Central memory CD8-positive, alpha-beta T cell (primary cell): ENCODE data around the gene ULK4.

Experiments used
- ATAC-seq: fragments of 150-1000 bp; cut with Tn5 transposase; replicated peaks from 2 replicates; pipeline ENCODE4 v1.10.0; 2022; ENCODE audit warnings: mild to moderate bottlenecking, moderate FRiP score, moderate number of reproducible peaks; ENCODE audit not compliant: poor library complexity, severe bottlenecking; ENCODE audit errors: extremely low read depth
- DNase-seq, 2 donors: peaks; one replicate each; pipeline ENCODE4 v3.0.0; 2021; ENCODE audit warnings: low spot score in 2 of 2
- H3K27ac Mint-ChIP-seq: one replicate; pipeline ENCODE4 v1.8.0; 2022; ENCODE audit warnings: low read depth, mild to moderate bottlenecking, moderate library complexity, mixed read lengths
- H3K27me3 Mint-ChIP-seq: one replicate; pipeline ENCODE4 v1.8.0; 2022; ENCODE audit warnings: mixed read lengths
- H3K36me3 Mint-ChIP-seq: one replicate; pipeline ENCODE4 v1.8.0; 2022; ENCODE audit warnings: mild to moderate bottlenecking, moderate library complexity, mixed read lengths; ENCODE audit not compliant: insufficient read depth
- H3K4me1 Mint-ChIP-seq: one replicate; pipeline ENCODE4 v1.8.0; 2022; ENCODE audit warnings: mixed read lengths
- H3K4me3 Mint-ChIP-seq: one replicate; pipeline ENCODE4 v1.8.0; 2022; ENCODE audit warnings: mild to moderate bottlenecking, moderate library complexity, mixed read lengths
- H3K9me3 Mint-ChIP-seq: one replicate; pipeline ENCODE4 v1.8.0; 2022; ENCODE audit warnings: mixed read lengths

Gene ULK4

DNA sequence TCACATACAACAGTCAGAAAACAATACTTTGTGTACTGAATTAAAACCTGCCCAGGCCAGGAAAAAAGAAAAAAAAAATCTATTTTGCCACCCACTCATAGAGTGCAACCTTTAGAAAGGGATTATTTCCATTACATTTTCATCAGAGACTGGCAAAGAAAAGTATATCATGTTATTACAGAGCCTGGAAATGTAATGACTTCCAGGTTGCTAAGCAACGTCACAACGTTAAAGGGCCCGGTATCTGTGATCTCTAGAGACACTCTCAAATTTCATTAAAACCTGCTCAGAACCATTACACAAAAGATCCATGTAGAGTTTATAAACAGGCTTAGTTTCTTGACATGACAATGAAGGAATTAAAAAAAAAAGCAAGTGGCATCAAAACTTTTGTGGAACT is 592.1 kb downstream of the ULK4 start:
- DNase-seq (no peak), ATAC-seq (no peak)
- no peaks in the 10 kb centered on the region for H3K36me3 Mint-ChIP-seq
- H3K9me3 Mint-ChIP-seq, result peaks cover 10% of the 10 kb centered on the region
- no peaks in the 10 kb centered on the region for H3K27me3 Mint-ChIP-seq
- no peaks in the 10 kb centered on the region for H3K4me1 Mint-ChIP-seq
- H3K27ac Mint-ChIP-seq, result no peak overlapping the region
- no peak overlapping the region for H3K4me3 Mint-ChIP-seq

DNA sequence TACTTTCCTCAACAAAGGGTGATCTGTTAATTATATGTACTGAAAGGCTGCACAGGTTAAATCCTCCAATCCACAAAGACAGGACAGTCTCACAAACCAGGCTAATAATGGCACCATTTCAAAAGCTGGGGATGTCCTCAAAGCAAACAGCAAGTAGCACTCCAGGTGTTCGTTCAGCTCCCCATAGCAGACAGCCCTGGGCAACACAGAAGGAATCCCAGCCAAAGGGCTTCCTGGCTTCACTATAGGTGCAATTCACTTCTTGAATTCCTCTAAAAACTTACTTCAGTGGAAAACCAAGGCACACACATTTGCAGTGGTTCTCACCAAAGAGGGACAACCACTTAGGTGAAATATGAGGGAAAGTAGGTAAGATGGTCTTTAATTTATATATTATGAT is 595.9 kb downstream of the ULK4 start:
- H3K9me3 Mint-ChIP-seq, result no peaks in the 10 kb centered on the region

DNA sequence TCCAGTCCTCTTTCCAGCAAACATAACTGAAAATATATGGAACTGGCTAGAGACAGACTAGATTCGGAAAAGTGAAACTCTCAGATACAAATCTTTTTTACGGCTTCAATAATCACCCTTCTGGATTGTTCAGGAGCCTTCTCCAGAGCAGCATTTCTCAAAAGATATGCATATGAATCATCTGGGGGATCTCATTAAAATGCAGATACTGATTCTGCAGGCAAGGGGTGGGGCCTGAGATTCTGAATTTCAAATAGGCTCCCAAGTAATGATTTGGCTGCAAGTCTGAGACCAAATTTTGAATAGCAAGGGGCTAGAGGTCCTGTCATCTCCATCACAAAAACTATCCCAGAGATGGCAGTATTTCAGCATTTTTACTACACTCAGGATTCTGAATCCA is 597.2 kb downstream of the ULK4 start:
- Mint-ChIP-seq H3K27me3 (no peaks in the 10 kb centered on the region), H3K36me3 (no peaks in the 10 kb centered on the region), H3K4me3 (no peak overlapping the region), H3K9me3 (no peaks in the 10 kb centered on the region), H3K4me1 (no peaks in the 10 kb centered on the region), H3K27ac (no peak overlapping the region)
- no peak for ATAC-seq
- no peak for DNase-seq

More for the DNA sequence above, 595.9 kb downstream of the ULK4 start:
- ATAC-seq, result no peak
- no peaks in the 10 kb centered on the region for H3K27me3 Mint-ChIP-seq
- no peak overlapping the region for H3K4me3 Mint-ChIP-seq
- no peaks in the 10 kb centered on the region for H3K4me1 Mint-ChIP-seq
- no peak for DNase-seq
- H3K36me3 Mint-ChIP-seq, result no peaks in the 10 kb centered on the region
- no peak overlapping the region for H3K27ac Mint-ChIP-seq

DNA sequence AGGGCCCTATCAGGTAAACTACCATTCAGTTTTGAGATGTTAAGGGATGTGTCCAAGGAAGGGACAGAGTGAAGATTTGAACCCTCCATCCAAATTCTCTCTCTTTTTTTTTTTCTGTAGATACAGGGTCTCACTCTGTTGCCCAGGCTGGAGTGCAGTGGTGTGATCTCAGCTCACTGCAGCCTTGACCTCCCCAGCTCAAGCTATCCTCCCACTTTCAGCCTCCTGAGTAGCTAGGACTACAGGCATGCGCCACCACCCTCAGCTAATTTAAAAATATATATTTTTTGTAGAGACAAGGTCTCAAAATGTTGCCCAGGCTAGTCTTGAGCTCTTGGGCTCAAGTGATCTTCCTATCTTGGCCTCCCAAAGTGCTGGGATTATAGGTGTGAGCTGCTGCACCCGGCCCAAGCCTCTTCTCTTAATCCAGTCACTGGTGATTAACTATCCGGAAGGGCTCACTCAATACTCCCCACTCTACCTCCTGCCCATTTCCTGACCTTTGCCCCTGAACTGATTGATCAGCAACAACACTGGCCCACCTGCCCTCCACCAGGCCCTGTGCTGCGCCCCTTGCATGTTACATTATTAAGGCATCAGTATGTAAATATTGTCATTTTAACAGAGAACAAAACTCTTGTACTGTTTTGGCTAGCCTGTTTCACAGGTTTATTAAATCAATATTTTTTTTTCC is 597.9 kb downstream of the ULK4 start:
- ATAC-seq, result no peak
- Mint-ChIP-seq H3K27me3 (no peaks in the 10 kb centered on the region), H3K9me3 (no peaks in the 10 kb centered on the region), H3K4me1 (no peaks in the 10 kb centered on the region), H3K36me3 (no peaks in the 10 kb centered on the region), H3K27ac (no peak overlapping the region), H3K4me3 (no peak overlapping the region)
- no peak for DNase-seq

DNA sequence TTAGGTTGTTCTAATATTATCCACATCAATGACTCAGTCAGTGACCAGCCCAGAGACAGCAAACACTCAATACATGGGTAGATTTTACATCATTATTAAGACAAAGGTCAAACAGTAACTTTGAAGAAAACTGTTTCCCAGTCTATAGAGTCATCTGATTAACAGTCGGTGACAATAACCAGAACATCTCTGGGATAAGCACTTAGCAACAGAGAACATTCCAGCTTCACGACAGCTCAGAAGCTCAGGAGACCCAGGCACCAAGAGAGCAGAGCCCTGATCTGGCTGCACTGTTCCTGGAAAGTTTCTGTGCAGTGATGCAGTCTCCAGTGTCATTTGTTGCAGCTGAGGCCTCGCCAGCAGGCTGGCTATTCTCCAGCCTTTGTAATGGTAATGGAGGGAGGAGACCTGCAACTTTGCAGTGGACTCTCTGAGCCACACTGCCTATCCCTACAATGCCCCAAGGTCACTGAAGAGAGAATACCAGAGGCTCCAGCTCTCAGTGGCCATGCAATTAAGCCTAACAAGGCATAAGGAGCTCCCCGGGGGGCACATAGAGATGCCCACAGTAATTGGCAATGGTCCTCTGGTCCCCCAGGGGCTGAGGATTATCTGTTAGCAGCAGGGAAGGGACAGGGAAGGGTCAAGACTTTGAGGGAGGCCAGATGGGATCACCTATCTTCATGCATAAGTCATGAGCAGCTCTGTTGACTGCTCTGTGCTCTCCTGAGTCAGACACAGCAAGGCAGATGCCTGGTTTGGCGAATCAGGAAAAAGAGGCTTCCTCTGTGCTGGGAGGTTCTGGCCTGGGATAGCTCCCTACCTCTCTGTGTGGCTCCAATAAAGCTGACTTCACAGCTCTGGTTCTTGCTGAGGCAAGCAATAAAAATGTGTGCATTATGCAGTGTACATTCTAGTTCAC is 599.0 kb downstream of the ULK4 start:
- Mint-ChIP-seq H3K27me3 (no peaks in the 10 kb centered on the region), H3K4me1 (no peaks in the 10 kb centered on the region), H3K36me3 (no peaks in the 10 kb centered on the region), H3K27ac (no peak overlapping the region), H3K4me3 (no peak overlapping the region), H3K9me3 (no peaks in the 10 kb centered on the region)
- no peak for DNase-seq
- ATAC-seq, result no peak

DNA sequence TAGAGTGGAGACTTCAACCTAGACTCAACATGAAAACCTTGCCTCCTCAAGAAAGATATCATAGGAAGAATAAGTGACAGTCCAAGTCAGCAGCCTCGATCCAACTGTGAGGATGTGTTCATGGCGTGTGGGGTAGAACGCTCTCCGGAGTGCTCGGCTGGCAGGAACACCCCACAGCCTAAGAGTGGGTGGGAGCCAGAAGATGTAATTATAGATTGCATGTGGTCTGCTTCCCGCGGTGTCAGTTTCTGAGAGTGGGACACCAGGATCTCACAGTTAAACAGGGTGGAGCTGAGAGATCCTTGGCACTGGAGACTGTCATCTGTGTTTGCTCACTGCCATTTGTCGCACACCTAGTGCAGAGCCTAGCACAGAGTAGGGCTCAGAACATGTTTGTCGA is 604.6 kb downstream of the ULK4 start:
- no peaks in the 10 kb centered on the region for H3K9me3 Mint-ChIP-seq
- H3K36me3 Mint-ChIP-seq, result no peaks in the 10 kb centered on the region
- no peak overlapping the region for H3K27ac Mint-ChIP-seq
- H3K27me3 Mint-ChIP-seq, result no peaks in the 10 kb centered on the region
- no peak for DNase-seq
- no peaks in the 10 kb centered on the region for H3K4me1 Mint-ChIP-seq
- ATAC-seq, result no peak
- H3K4me3 Mint-ChIP-seq, result no peak overlapping the region

DNA sequence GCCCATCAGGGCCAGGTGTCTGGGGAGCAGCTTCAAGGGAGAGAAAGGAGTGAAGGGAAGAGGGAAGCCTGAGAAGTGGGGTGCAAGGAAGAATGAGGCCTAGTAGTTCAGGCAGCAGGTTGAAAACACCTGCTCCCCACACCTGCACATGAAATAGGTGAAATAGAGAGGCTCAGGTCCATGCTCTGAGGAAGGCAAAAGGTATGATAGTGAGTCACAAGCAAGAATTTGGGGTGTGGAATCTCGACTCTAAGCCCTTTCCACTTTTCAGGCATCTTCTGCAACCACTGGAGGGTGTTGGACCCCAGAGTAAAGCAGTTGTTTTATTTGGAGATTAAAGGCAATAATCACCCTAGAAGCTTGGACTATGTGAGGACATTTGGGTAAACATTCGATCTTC is 605.1 kb downstream of the ULK4 start:
- Mint-ChIP-seq H3K9me3 (no peaks in the 10 kb centered on the region), H3K36me3 (no peaks in the 10 kb centered on the region), H3K4me1 (no peaks in the 10 kb centered on the region), H3K27ac (no peak overlapping the region), H3K4me3 (no peak overlapping the region), H3K27me3 (no peaks in the 10 kb centered on the region)
- DNase-seq (no peak), ATAC-seq (no peak)

DNA sequence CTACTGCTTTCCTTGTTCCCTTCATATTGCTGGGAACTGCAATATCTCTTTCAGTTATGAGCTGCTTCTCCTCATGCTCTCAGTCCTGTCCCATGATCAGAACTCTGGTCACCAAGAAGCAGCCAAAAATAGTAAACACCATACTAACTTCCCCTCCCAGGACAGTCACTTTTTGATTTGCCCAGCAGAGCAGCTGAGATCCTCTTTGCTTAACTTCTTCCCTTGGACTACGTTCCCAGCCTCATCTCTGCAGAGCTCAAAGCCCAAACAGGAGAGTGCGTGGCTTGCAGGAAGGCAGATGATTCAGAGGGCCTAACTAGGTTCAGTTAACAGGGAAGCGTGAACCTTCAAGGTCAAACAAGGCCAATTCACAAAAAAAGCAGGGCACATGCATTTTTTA is 609.4 kb downstream of the ULK4 start:
- no peak overlapping the region for H3K27ac Mint-ChIP-seq
- H3K4me3 Mint-ChIP-seq, result no peak overlapping the region
- H3K36me3 Mint-ChIP-seq, result no peaks in the 10 kb centered on the region
- H3K27me3 Mint-ChIP-seq, result no peaks in the 10 kb centered on the region
- H3K4me1 Mint-ChIP-seq, result no peaks in the 10 kb centered on the region
- no peak for ATAC-seq
- H3K9me3 Mint-ChIP-seq, result no peaks in the 10 kb centered on the region
- DNase-seq, result no peak

DNA sequence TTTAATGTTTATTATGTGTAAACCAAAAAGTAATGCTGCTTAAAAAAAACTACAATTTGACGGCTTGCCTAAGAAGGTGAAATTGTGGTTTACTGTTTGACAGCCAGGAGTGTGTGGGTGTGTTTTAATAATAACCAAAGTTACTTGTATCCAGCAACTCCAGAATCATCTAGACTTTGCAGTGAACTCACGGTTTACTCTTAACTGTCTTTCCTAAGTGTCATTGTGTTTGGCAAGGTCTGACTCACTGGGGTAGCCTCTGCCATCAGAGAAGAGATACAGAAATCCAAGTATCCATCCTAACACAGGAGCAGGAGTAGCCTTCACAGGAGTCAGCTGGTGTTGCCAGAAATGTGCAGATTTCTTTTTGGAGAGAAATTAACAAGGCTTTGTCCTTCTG is 611.5 kb downstream of the ULK4 start:
- Mint-ChIP-seq H3K9me3 (peaks cover 1% of the 10 kb centered on the region), H3K4me1 (no peaks in the 10 kb centered on the region), H3K27ac (no peak overlapping the region), H3K4me3 (no peak overlapping the region), H3K36me3 (no peaks in the 10 kb centered on the region), H3K27me3 (no peaks in the 10 kb centered on the region)
- ATAC-seq, result no peak
- DNase-seq, result no peak

DNA sequence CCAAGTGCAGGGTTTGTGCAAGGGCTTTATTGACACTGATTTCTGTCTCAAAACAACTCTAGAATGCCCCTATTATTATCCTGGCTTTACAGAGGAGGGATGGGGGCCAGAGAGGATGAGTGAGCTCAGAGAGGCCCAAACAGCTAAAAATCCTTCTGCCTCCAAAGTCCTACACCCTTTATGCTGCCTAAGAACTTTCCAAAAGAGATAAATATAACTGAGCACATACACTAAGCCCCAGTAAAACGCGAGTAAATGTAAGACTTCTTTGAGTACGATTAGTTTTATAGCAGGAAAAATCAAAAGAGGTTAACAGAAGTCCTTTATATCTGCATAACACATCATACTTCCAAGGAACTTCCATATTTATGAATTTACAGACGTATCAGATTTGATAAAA is 613.5 kb downstream of the ULK4 start:
- H3K4me3 Mint-ChIP-seq, result no peak overlapping the region
- DNase-seq, result no peak
- no peak overlapping the region for H3K27ac Mint-ChIP-seq
- no peak for ATAC-seq
- peaks cover 5% of the 10 kb centered on the region for H3K9me3 Mint-ChIP-seq
- no peaks in the 10 kb centered on the region for H3K4me1 Mint-ChIP-seq
- H3K27me3 Mint-ChIP-seq, result no peaks in the 10 kb centered on the region
- no peaks in the 10 kb centered on the region for H3K36me3 Mint-ChIP-seq

DNA sequence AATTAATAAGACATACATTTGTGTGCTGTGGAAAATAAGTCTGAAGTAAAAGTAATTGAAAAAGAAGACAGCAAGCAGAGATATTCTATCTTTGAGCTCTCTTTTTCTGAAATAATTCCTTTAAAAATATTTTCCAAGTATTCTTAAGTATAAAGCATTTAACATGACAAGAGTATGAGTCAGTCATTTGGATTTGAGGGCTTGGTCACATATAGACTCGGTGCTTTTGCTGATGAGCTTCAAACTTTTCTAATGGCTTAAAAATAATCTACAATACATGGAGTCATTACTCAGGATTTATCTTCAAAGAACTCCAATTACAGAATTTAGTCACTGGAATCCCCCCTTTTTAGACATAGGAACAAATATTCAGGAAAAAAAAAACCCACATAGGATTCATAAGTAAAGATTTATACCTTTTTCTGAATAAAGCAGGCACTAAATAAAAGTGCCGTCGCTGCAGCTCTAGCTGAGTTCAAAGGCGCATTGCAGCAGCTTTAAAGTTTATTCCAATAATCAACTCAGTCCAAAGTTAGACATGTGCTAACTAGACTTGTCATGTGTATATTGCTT is 615.1 kb downstream of the ULK4 start:
- H3K27ac Mint-ChIP-seq, result no peak overlapping the region

DNA sequence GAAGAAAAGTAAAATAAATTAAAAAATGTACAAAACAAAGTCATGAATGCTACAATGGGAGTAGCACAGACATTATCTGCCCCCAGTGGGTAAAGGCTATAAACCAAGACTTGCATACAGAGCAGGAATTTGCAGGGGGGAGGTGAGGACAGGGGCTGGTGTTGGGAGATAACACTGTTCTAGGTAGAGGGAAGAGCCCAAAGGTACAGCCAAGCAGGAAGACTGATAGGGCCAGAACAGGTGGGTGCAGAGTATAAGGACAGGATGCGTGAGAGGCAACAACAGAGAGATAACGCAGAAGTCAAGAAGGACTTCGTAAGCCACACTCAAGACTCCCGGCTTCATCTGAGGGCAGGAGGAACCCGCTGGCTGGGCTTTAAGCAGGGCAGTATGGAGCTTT is 616.1 kb downstream of the ULK4 start:
- no peak for DNase-seq

More for the DNA sequence above, 615.1 kb downstream of the ULK4 start:
- H3K9me3 Mint-ChIP-seq, result peaks cover 5% of the 10 kb centered on the region
- ATAC-seq (no peak), DNase-seq (no peak)
- no peaks in the 10 kb centered on the region for H3K27me3 Mint-ChIP-seq
- no peaks in the 10 kb centered on the region for H3K4me1 Mint-ChIP-seq
- no peak overlapping the region for H3K4me3 Mint-ChIP-seq
- no peaks in the 10 kb centered on the region for H3K36me3 Mint-ChIP-seq

DNA sequence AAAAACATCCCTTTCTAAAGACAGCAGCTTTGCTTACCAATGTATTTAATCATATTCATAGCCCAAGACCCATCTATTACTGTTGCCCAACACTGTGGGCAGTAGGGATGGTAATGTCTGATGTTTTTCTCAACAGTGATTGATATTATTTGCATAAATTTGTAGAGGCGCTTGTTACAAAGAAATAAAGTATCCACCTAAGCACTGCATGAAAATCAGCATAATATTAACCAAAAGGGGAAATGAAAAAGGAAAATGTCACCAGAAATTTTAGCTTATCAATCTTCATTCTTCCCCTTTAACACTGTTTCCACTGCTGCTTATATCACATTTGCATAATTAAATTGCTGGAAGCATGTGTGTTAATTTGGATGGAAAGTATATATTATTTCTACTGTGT is 622.1 kb downstream of the ULK4 start:
- no peak overlapping the region for H3K4me3 Mint-ChIP-seq
- ATAC-seq (no peak), DNase-seq (no peak)
- no peaks in the 10 kb centered on the region for H3K36me3 Mint-ChIP-seq
- H3K9me3 Mint-ChIP-seq, result no peaks in the 10 kb centered on the region
- no peak overlapping the region for H3K27ac Mint-ChIP-seq
- H3K27me3 Mint-ChIP-seq, result no peaks in the 10 kb centered on the region
- H3K4me1 Mint-ChIP-seq, result no peaks in the 10 kb centered on the region

More for the DNA sequence above, 616.1 kb downstream of the ULK4 start:
- no peaks in the 10 kb centered on the region for H3K27me3 Mint-ChIP-seq
- H3K4me3 Mint-ChIP-seq, result no peak overlapping the region
- H3K9me3 Mint-ChIP-seq, result peaks cover 5% of the 10 kb centered on the region
- no peaks in the 10 kb centered on the region for H3K4me1 Mint-ChIP-seq
- no peak overlapping the region for H3K27ac Mint-ChIP-seq
- H3K36me3 Mint-ChIP-seq, result no peaks in the 10 kb centered on the region
- ATAC-seq, result no peak
